Left colon (tissue), 2 donors: ENCODE data around the gene TRABD2A. TPM values are rescaled to one million over a fixed set of nuclear protein-coding genes. Genes with fewer than 3 reads are reported as not detected.
"Not testable (repeated sequence)": the region's sequence is repeated elsewhere in the genome, so short reads cannot be mapped to it uniquely, and the experiment has no call there.

Experiments used
- ATAC-seq: fragments of 200-7000 bp; cut with Tn5 transposase; one replicate; pipeline ENCODE4 v1.9.1; 2020; ENCODE audit warnings: mild to moderate bottlenecking, moderate library complexity
- DNase-seq, 2 donors: peaks; one replicate each; pipeline ENCODE4 v3.0.0-alpha.2; 2020
- intact Hi-C, 2 donors: fragments of 100-400 bp; cut with DNase I in 1 of 2; cut with micrococcal nuclease in 1 of 2; formaldehyde crosslinking; loops; one replicate each; pipeline versions ENCODE4 v1.11.2 to v1.14.0; 2022; cut with DNase I, micrococcal nuclease
- total RNA-seq, 2 donors: library from RNA; stranded (reverse); fragmentation: NEBNext Ultra II Directional; extraction: Animal tissue kit (Norgen Biotek cat#: 25700); gene quantifications; one replicate each; pipeline ENCODE4 v1.2.1, GENCODE V29; 2021
- donor health status: DM: no; HTN: no; CAD: no.
- donor health status: DM: yes; HTN: yes; CAD: no.

TRABD2A gene
- total RNA-seq, 2 donors from 2014 or later: 89.8 to 101 TPM

GRCh38 chr2:84885111-84885510 lies 4.2 kb upstream of the TRABD2A start:
- no peak for DNase-seq
- no peak for ATAC-seq
- intact Hi-C loops: no loop called here

GRCh38 chr2:84884449-84884848 lies 3.6 kb upstream of the TRABD2A start:
- DNase-seq: no peak
- ATAC-seq: no peak
- intact Hi-C loops: no loop called here

GRCh38 chr2:84882775-84883550 lies 2.1 kb upstream of the TRABD2A start:
- DNase-seq (no peak), ATAC-seq (no peak)
- intact Hi-C loops: no loop called here

GRCh38 chr2:84882414-84882738 lies 1.5 kb upstream of the TRABD2A start:
- intact Hi-C loops: no loop called here
- no peak for DNase-seq
- no peak for ATAC-seq

- intact Hi-C loops: loop anchor here in 1 of 2 donors (2.0 kb wide), 1 partner anchor 387 kb away; no protein-coding TSS in a partner anchor
- DNase-seq: peak; percentile 85 to 92
- peak; percentile 58 for ATAC-seq
Observed at GRCh38 chr2:84881581-84882413, 913 bp upstream of the TRABD2A start.

- intact Hi-C loops: loop anchor here in 1 of 2 donors (2.0 kb wide), 1 partner anchor 386 kb away; no protein-coding TSS in a partner anchor
- DNase-seq: no peak
- no peak for ATAC-seq
Observed at GRCh38 chr2:84880395-84880644, 564 bp downstream of the TRABD2A start.

- intact Hi-C loops: loop anchor here in 1 of 2 donors (2.0 kb wide), 1 partner anchor 385 kb away; no protein-coding TSS in a partner anchor
- peak; percentile 19 for ATAC-seq
- DNase-seq: peak; percentile 33 to 56
Observed at GRCh38 chr2:84879584-84880394, 1.1 kb downstream of the TRABD2A start.

- intact Hi-C loops: no loop called here
- DNase-seq: peak in 1 of 2 donors; percentile 22
- no peak for ATAC-seq
Observed at GRCh38 chr2:84878896-84879583, 1.8 kb downstream of the TRABD2A start.

GRCh38 chr2:84878459-84878858 lies 2.4 kb downstream of the TRABD2A start:
- ATAC-seq (peak; percentile 20), DNase-seq (no peak)
- intact Hi-C loops: no loop called here

GRCh38 chr2:84876369-84876768 lies 4.5 kb downstream of the TRABD2A start:
- no peak for DNase-seq
- ATAC-seq: no peak
- intact Hi-C loops: no loop called here

GRCh38 chr2:84875619-84876018 lies 5.3 kb downstream of the TRABD2A start:
- DNase-seq, ATAC-seq, intact Hi-C loops: not testable (repeated sequence)

GRCh38 chr2:84875213-84875560 lies 5.7 kb downstream of the TRABD2A start:
- intact Hi-C loops: no loop called here
- DNase-seq (no peak), ATAC-seq (no peak)

GRCh38 chr2:84874381-84875212 lies 6.3 kb downstream of the TRABD2A start:
- no peak for ATAC-seq
- intact Hi-C loops: no loop called here
- DNase-seq: no peak

GRCh38 chr2:84873350-84873749 lies 7.5 kb downstream of the TRABD2A start:
- DNase-seq: no peak
- ATAC-seq: no peak

GRCh38 chr2:84872691-84873090 lies 8.2 kb downstream of the TRABD2A start:
- DNase-seq, ATAC-seq, intact Hi-C loops: not testable (repeated sequence)

More at GRCh38 chr2:84873350-84873749, 7.5 kb downstream of the TRABD2A start:
- intact Hi-C loops: no loop called here

- DNase-seq (no peak), ATAC-seq (peak; percentile 15)
- intact Hi-C loops: no loop called here
Observed at GRCh38 chr2:84870306-84870705, 10.6 kb downstream of the TRABD2A start.

GRCh38 chr2:84868327-84868726 lies 12.6 kb downstream of the TRABD2A start:
- DNase-seq, intact Hi-C loops, ATAC-seq: not testable (repeated sequence)

GRCh38 chr2:84866122-84866521 lies 14.8 kb downstream of the TRABD2A start:
- DNase-seq (no peak), ATAC-seq (no peak)
- intact Hi-C loops: no loop called here
